ENCODE measurements around the gene NACC2. TPM values are rescaled to one million over a fixed set of nuclear protein-coding genes. Genes with fewer than 3 reads are reported as not detected.
A peak's percentile ranks its signal among the peaks of the same experiment; 100 is the strongest.

Gene NACC2
- total and polyA plus RNA-seq, 9 of the 15 experiments (the other 6 are each of a cell fraction or from before 2014, with no cell fraction given) = 0.70 to 25.1 (median 5.6) TPM

DNA sequence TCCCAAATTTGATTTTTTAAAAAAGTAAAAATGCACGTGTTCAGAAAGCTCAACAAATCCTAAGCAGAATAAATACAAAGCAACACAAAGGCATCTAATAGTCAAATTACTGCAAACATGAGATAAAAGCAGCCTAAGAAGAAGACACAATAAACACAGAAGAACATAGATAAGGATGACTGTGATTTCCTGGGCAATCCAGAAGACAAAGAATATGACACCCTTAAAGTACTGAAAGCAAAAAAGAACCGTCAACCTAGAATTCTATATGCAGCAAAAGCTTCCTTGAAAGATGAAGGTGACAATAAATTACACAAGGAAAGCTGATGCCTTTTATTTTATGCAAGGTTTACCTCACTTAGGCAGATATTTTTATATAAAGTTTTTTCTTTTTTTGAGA, 58.2 kb downstream of the NACC2 start:
- Histone ChIP-seq H3K79me2 (ENCODE audit: control insufficient read depth, insufficient read depth, low read length) (peaks cover 69% of the 10 kb centered on the region), H3K36me3 (ENCODE audit: control insufficient read depth, insufficient read depth, low read length) (peaks cover 47% of the 10 kb centered on the region), H3K27ac (ENCODE audit: extremely low read depth, low read depth, low read length) (no peak overlapping the region), H3K4me3 (no peak overlapping the region), H4K20me1 (replicated peaks; ENCODE audit: control insufficient read depth, insufficient read depth, low read length) (no peaks in the 10 kb centered on the region), H3K4me1 (replicated peaks in 1 of 2; ENCODE audit: control insufficient read depth in 2 of 2, insufficient read depth in 2 of 2, low read length in 2 of 2) (no peaks in the 10 kb centered on the region), H3K9me1 (ENCODE audit: control insufficient read depth, insufficient read depth, low read length) (no peaks in the 10 kb centered on the region), H3K9me3 (replicated peaks; ENCODE audit: control insufficient read depth, insufficient read depth, low read depth, low read length) (0 out of 2 replicates have a peak, but pooled peaks cover 5% of the 10 kb centered on the region), H3K27me3 (ENCODE audit: control insufficient read depth in 2 of 2, insufficient read depth in 2 of 2, low read length in 2 of 2) (no peaks in the 10 kb centered on the region), H3K9ac (ENCODE audit: insufficient read depth in 1 of 2, low read depth in 2 of 2, low read length in 2 of 2) (no peak overlapping the region), H2AFZ (ENCODE audit: low read depth, low read length) (no peak overlapping the region), H3K4me2 (ENCODE audit: insufficient read depth, low read length) (no peak overlapping the region)
- FAIRE-seq (no peak), ATAC-seq (no peak), DNase-seq (ENCODE audit: extremely low read depth in 1 of 4, low spot score in 3 of 4) (no peak)
- no peak for TF ChIP-seq TAF7 (tag; IDR thresholded peaks at IDR 0.05)
- TF ChIP-seq RCOR1 (IDR thresholded peaks at IDR 0.05; ENCODE audit: borderline replicate concordance in 1 of 2, low read depth in 2 of 2, low read length in 2 of 2) = 0 out of 4 replicates have a peak, but pooled peaks of 1 of the 2 experiments have one; percentile 8
- TF ChIP-seq ZNF639 (CRISPR knock-in tag; conservative IDR thresholded peaks at IDR 0.05 in 1 of 2, IDR thresholded peaks at IDR 0.05 in 1 of 2) = no peak
- TF ChIP-seq, protein P1, sequence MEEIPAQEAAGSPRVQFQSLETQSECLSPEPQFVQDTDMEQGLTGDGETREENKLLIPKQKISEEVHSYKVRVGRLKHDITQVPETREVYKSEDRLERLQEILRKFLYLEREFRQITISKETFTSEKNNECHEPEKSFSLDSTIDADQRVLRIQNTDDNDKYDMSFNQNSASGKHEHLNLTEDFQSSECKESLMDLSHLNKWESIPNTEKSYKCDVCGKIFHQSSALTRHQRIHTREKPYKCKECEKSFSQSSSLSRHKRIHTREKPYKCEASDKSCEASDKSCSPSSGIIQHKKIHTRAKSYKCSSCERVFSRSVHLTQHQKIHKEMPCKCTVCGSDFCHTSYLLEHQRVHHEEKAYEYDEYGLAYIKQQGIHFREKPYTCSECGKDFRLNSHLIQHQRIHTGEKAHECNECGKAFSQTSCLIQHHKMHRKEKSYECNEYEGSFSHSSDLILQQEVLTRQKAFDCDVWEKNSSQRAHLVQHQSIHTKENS (CRISPR knock-in tag; IDR thresholded peaks at IDR 0.05) = no peak
- peak; percentile 28; the same call in 1 of the 2 replicates for TF ChIP-seq CBFA2T3 (IDR thresholded peaks at IDR 0.05)
- no peak for TF ChIP-seq DIDO1 (tag; IDR thresholded peaks at IDR 0.05; ENCODE audit: low read depth)
- no peak for TF ChIP-seq ZNF551 (CRISPR knock-in tag; IDR thresholded peaks at IDR 0.05)
- TF ChIP-seq, protein P2, sequence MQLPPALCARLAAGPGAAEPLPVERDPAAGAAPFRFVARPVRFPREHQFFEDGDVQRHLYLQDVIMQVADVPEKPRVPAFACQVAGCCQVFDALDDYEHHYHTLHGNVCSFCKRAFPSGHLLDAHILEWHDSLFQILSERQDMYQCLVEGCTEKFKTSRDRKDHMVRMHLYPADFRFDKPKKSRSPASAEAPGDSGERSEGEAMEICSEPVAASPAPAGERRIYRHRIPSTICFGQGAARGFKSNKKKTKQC (CRISPR knock-in tag; IDR thresholded peaks at IDR 0.05) = no peak
- peak; percentile 66 to 71; a peak in 3 of 4 replicates for TF ChIP-seq KDM1A (IDR thresholded peaks at IDR 0.05)
- no peak for TF ChIP-seq ZNF785 (CRISPR knock-in tag; IDR thresholded peaks at IDR 0.05)
- BruUV-seq (replicated peaks) = no TSS peak
- in situ Hi-C loops (cut with MboI) = no loop called here
- intact Hi-C loops (cut with micrococcal nuclease) = no loop called here
- CTCF ChIA-PET (ENCODE audit: low intra/inter-chr PET ratio) = no interaction called here
- POLR2A ChIA-PET = interaction anchor here (1.2 kb wide), 1 partner anchor 61 kb away, joined by 3 read pairs; no protein-coding TSS in a partner anchor
- WGBS (ENCODE audit: insufficient coverage, low coverage, missing lambda C conversion rate) = 26% methylated on average over 2 of the region's 2 CpGs

All from K562 (cell line).